Measurements from ENCODE around the gene ZNF302. TPM values are rescaled to one million over a fixed set of nuclear protein-coding genes. Genes with fewer than 3 reads are reported as not detected.

ZNF302 gene
- total RNA-seq = 77.5 TPM
- 24.4 TPM for polyA plus RNA-seq

GRCh38 chr19:34677386-34678084, at the start of gene ZNF302:
Gene ZNF302, plus strand, starts transcription at chr19:34677678. Its CDS starts 1,127 bp downstream, at chr19:34678805.
- no peaks in the 10 kb centered on the region for H3K4me1 ChIP-seq (ENCODE audit: insufficient read depth)
- peak within 1 kb of the TSS; percentile 71 for H3K4me3 ChIP-seq (ENCODE audit: low read depth, low read length)
- H3K27ac ChIP-seq (ENCODE audit: low read depth) = peak within 1 kb of the TSS; percentile 99
- H3K36me3 ChIP-seq (ENCODE audit: insufficient read depth) = peaks cover 7% of the 10 kb centered on the region
- under 1% methylated on average over 74 of the region's 74 CpGs for WGBS
- peak; percentile 93 for DNase-seq (ENCODE audit: extremely low spot score)

- DNase-seq (ENCODE audit: extremely low spot score) = no peak
- 81% methylated on average over 2 of the region's 2 CpGs for WGBS
- Histone ChIP-seq H3K4me1 (ENCODE audit: insufficient read depth) (no peaks in the 10 kb centered on the region), H3K36me3 (ENCODE audit: insufficient read depth) (no peaks in the 10 kb centered on the region), H3K4me3 (ENCODE audit: low read depth, low read length) (no peak overlapping the region), H3K27ac (ENCODE audit: low read depth) (no peak overlapping the region)
Measured at GRCh38 chr19:34633802-34634201, 43.7 kb upstream of the ZNF302 start.

- WGBS = 20% methylated on average over 4 of the region's 4 CpGs
Measured at GRCh38 chr19:34639491-34640085, 37.9 kb upstream of the ZNF302 start.

GRCh38 chr19:34642241-34642640, 35.2 kb upstream of the ZNF302 start:
- Histone ChIP-seq H3K36me3 (ENCODE audit: insufficient read depth) (no peaks in the 10 kb centered on the region), H3K27ac (ENCODE audit: low read depth) (no peak overlapping the region), H3K4me3 (ENCODE audit: low read depth, low read length) (no peak overlapping the region), H3K4me1 (ENCODE audit: insufficient read depth) (no peaks in the 10 kb centered on the region)
- no peak for DNase-seq (ENCODE audit: extremely low spot score)
- WGBS = 86% methylated on average over 4 of the region's 4 CpGs

More at GRCh38 chr19:34639491-34640085, 37.9 kb upstream of the ZNF302 start:
- Histone ChIP-seq H3K36me3 (ENCODE audit: insufficient read depth) (no peaks in the 10 kb centered on the region), H3K4me1 (ENCODE audit: insufficient read depth) (no peaks in the 10 kb centered on the region), H3K4me3 (ENCODE audit: low read depth, low read length) (no peak overlapping the region), H3K27ac (ENCODE audit: low read depth) (no peak overlapping the region)
- DNase-seq (ENCODE audit: extremely low spot score) = peak; percentile 33

- DNase-seq (ENCODE audit: extremely low spot score) = no peak
- Histone ChIP-seq H3K27ac (ENCODE audit: low read depth) (no peak overlapping the region), H3K4me1 (ENCODE audit: insufficient read depth) (no peaks in the 10 kb centered on the region), H3K36me3 (ENCODE audit: insufficient read depth) (no peaks in the 10 kb centered on the region), H3K4me3 (ENCODE audit: low read depth, low read length) (no peak overlapping the region)
- WGBS = 71% methylated on average over 10 of the region's 10 CpGs
Measured at GRCh38 chr19:34644991-34645461, 32.5 kb upstream of the ZNF302 start.

- WGBS = 30% methylated on average over 5 of the region's 5 CpGs
- Histone ChIP-seq H3K36me3 (ENCODE audit: insufficient read depth) (no peaks in the 10 kb centered on the region), H3K4me1 (ENCODE audit: insufficient read depth) (no peaks in the 10 kb centered on the region), H3K27ac (ENCODE audit: low read depth) (no peak overlapping the region), H3K4me3 (ENCODE audit: low read depth, low read length) (no peak overlapping the region)
- DNase-seq (ENCODE audit: extremely low spot score) = no peak
Measured at GRCh38 chr19:34645551-34645950, 31.9 kb upstream of the ZNF302 start.

- Histone ChIP-seq H3K36me3 (ENCODE audit: insufficient read depth) (no peaks in the 10 kb centered on the region), H3K4me1 (ENCODE audit: insufficient read depth) (no peaks in the 10 kb centered on the region), H3K4me3 (ENCODE audit: low read depth, low read length) (no peak overlapping the region), H3K27ac (ENCODE audit: low read depth) (no peak overlapping the region)
- 85% methylated on average over 9 of the region's 9 CpGs for WGBS
- no peak for DNase-seq (ENCODE audit: extremely low spot score)
Measured at GRCh38 chr19:34649886-34650543, 27.5 kb upstream of the ZNF302 start.

GRCh38 chr19:34651747-34652146, 25.7 kb upstream of the ZNF302 start:
- H3K4me1 ChIP-seq (ENCODE audit: insufficient read depth) = no peaks in the 10 kb centered on the region
- DNase-seq (ENCODE audit: extremely low spot score) = no peak
- H3K27ac ChIP-seq (ENCODE audit: low read depth) = no peak overlapping the region
- no peak overlapping the region for H3K4me3 ChIP-seq (ENCODE audit: low read depth, low read length)
- no peaks in the 10 kb centered on the region for H3K36me3 ChIP-seq (ENCODE audit: insufficient read depth)
- WGBS = 77% methylated on average over 2 of the region's 2 CpGs

- Histone ChIP-seq H3K4me1 (ENCODE audit: insufficient read depth) (no peaks in the 10 kb centered on the region), H3K36me3 (ENCODE audit: insufficient read depth) (no peaks in the 10 kb centered on the region), H3K27ac (ENCODE audit: low read depth) (no peak overlapping the region), H3K4me3 (ENCODE audit: low read depth, low read length) (no peak overlapping the region)
- no peak for DNase-seq (ENCODE audit: extremely low spot score)
- 68% methylated on average over 2 of the region's 2 CpGs for WGBS
Measured at GRCh38 chr19:34654796-34655195, 22.7 kb upstream of the ZNF302 start.

- WGBS = 57% methylated on average over 2 of the region's 2 CpGs
- no peak overlapping the region for H3K4me3 ChIP-seq (ENCODE audit: low read depth, low read length)
- no peaks in the 10 kb centered on the region for H3K4me1 ChIP-seq (ENCODE audit: insufficient read depth)
- H3K27ac ChIP-seq (ENCODE audit: low read depth) = no peak overlapping the region
- DNase-seq (ENCODE audit: extremely low spot score) = no peak
- H3K36me3 ChIP-seq (ENCODE audit: insufficient read depth) = no peaks in the 10 kb centered on the region
Measured at GRCh38 chr19:34655651-34656050, 21.8 kb upstream of the ZNF302 start.

GRCh38 chr19:34661357-34661756, 16.1 kb upstream of the ZNF302 start:
- Histone ChIP-seq H3K4me1 (ENCODE audit: insufficient read depth) (no peaks in the 10 kb centered on the region), H3K4me3 (ENCODE audit: low read depth, low read length) (no peak overlapping the region), H3K36me3 (ENCODE audit: insufficient read depth) (no peaks in the 10 kb centered on the region), H3K27ac (ENCODE audit: low read depth) (no peak overlapping the region)
- DNase-seq (ENCODE audit: extremely low spot score) = no peak
- WGBS = 81% methylated on average over 3 of the region's 3 CpGs

- Histone ChIP-seq H3K36me3 (ENCODE audit: insufficient read depth) (no peaks in the 10 kb centered on the region), H3K4me3 (ENCODE audit: low read depth, low read length) (no peak overlapping the region), H3K27ac (ENCODE audit: low read depth) (no peak overlapping the region), H3K4me1 (ENCODE audit: insufficient read depth) (no peaks in the 10 kb centered on the region)
- WGBS = 38% methylated on average over 5 of the region's 5 CpGs
- DNase-seq (ENCODE audit: extremely low spot score) = no peak
Measured at GRCh38 chr19:34662919-34663318, 14.6 kb upstream of the ZNF302 start.

GRCh38 chr19:34664168-34664567, 13.3 kb upstream of the ZNF302 start:
- Histone ChIP-seq H3K4me1 (ENCODE audit: insufficient read depth) (no peaks in the 10 kb centered on the region), H3K36me3 (ENCODE audit: insufficient read depth) (no peaks in the 10 kb centered on the region), H3K27ac (ENCODE audit: low read depth) (no peak overlapping the region), H3K4me3 (ENCODE audit: low read depth, low read length) (no peak overlapping the region)
- WGBS = 63% methylated on average over 3 of the region's 3 CpGs
- DNase-seq (ENCODE audit: extremely low spot score) = no peak

- Histone ChIP-seq H3K4me3 (ENCODE audit: low read depth, low read length) (no peak overlapping the region), H3K36me3 (ENCODE audit: insufficient read depth) (no peaks in the 10 kb centered on the region), H3K4me1 (ENCODE audit: insufficient read depth) (no peaks in the 10 kb centered on the region), H3K27ac (ENCODE audit: low read depth) (no peak overlapping the region)
- WGBS = 82% methylated on average over 6 of the region's 6 CpGs
- DNase-seq (ENCODE audit: extremely low spot score) = no peak
Measured at GRCh38 chr19:34664870-34665269, 12.6 kb upstream of the ZNF302 start.
